Neural cell (in vitro differentiated cells): Measurements from ENCODE around the gene DCXR.

Experiments used
- CTCF ChIP-seq: fragments of 450-650 bp; IDR thresholded peaks from 2 replicates; pipeline ENCODE4 v1.5.1; 2014; ENCODE audit warnings: antibody characterized with exemption, mild to moderate bottlenecking, moderate library complexity; ENCODE audit not compliant: poor library complexity, severe bottlenecking
- EP300 ChIP-seq: fragments of 450-650 bp; conservative IDR thresholded peaks from 2 replicates; pipeline ENCODE4 v1.6.1; 2014; ENCODE audit warnings: antibody characterized with exemption, mild to moderate bottlenecking, moderate library complexity; ENCODE audit not compliant: poor library complexity, severe bottlenecking
- EZH2 ChIP-seq: fragments of 200-600, 300-800 bp; shearing (Covaris generic), sonication (generic); IDR thresholded peaks from 2 replicates; pipeline ENCODE4 v1.6.1; 2014; ENCODE audit warnings: antibody characterized with exemption, low read length, borderline replicate concordance, mild to moderate bottlenecking; ENCODE audit not compliant: insufficient read depth, poor library complexity, severe bottlenecking
- MXI1 ChIP-seq: fragments of 450-650 bp; conservative IDR thresholded peaks from 2 replicates; pipeline ENCODE4 v1.6.1; 2014; ENCODE audit warnings: antibody characterized with exemption, mild to moderate bottlenecking; ENCODE audit not compliant: poor library complexity, severe bottlenecking
- REST ChIP-seq: IDR thresholded peaks from 2 replicates; pipeline ENCODE4 v1.6.1; 2012; ENCODE audit warnings: borderline replicate concordance

GRCh38 chr17:82031303-82031884, 6.1 kb downstream of the DCXR start, which contains the start of gene RAC3:
- no peak for TF ChIP-seq EZH2
- TF ChIP-seq CTCF = no peak
- no peak for TF ChIP-seq EP300
- no peak for TF ChIP-seq REST
- no peak for TF ChIP-seq MXI1
